Inflammatory macrophage treated with lipopolysaccharide for 1 hour (primary cell): Measurements from ENCODE around the gene GLIS1.

Experiments used
- DNase-seq, 2 donors: peaks; one replicate each; pipeline ENCODE4 v3.0.0-alpha.2; 2020 to 2022

The GLIS1 gene

DNA sequence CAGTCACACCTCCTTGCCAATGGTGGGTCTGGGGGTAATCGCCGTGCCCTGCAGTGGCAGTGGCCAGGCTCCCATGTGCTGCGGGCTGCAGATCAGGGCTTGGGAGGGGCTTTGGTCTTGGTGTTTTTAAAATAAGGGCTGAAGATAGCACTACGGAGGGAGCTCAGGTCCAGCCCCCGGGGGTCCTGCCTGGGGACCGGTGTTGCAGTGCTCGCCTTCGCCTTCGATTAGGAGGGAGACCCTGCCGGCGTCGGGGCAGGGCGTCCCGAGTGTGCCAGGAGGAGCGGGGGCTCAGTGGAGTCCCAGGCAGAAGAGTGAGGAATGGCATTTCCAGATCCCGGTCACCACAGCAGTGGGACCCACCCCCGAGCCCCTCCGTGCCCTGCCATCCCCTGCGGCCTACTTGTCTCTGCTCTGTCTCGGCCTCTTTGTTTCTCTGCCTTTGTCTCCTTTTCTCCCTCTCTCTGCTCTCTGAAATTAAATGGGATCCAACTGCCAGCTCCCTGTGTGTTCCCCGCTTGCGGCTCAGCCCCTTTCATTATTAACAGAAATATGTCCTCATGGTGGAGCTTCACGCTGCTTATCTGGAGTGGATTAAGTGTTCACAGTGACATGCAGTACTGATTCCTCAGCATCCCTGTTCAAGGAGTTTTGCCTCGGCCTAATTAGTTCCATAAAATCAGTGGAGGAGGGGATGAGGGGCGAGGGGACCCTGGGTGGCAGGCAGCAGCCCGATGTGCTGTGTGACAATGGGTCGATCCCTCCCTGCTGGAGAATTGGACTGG lies 235.3 kb downstream of the GLIS1 start:
- no peak for DNase-seq

GRCh38 chr1:53502641-53503432 lies 236.1 kb downstream of the GLIS1 start:
- DNase-seq: no peak

GRCh38 chr1:53501065-53502005 lies 237.6 kb downstream of the GLIS1 start:
- no peak for DNase-seq

DNA sequence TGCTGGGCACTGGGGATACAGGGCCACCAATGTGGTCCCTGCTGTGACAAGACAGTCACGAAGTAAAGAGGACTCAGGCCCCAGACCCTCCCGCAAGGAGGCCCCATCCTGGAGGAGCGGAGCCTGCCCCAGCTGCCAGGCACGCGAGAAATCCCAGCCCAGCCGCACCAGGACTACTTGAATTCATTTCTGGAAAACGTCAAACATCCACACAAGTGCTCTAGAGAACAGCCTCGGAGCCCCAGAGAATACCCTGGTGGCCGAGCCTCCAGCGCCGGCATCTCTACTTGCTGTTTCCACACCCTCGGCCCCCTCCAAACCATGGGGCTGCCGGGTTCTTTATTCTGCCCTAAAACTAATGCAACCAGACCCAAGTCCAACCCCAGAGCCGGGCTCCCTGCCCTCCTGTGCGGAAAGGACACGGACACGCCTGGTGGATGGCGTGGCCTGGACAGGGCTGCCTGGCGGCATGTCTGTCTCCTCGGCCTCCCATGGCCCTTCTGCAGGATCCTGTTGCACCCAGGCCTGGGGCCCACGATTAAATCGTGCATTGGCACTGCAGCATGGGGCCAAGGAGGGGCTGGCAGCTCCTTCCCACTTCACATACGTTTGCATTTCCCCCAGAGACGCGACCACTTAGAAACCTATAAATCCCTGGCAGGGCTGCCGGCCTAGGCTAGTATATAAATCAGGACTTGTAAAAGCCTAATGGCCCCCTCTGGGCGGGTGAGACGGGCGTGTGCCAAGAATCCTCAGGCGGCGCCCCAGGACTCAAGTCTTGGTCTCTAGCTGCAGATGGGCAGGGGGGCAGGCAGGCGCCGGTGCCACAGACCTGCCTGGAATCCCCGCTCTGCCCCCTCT lies 238.5 kb downstream of the GLIS1 start:
- no peak for DNase-seq

DNA sequence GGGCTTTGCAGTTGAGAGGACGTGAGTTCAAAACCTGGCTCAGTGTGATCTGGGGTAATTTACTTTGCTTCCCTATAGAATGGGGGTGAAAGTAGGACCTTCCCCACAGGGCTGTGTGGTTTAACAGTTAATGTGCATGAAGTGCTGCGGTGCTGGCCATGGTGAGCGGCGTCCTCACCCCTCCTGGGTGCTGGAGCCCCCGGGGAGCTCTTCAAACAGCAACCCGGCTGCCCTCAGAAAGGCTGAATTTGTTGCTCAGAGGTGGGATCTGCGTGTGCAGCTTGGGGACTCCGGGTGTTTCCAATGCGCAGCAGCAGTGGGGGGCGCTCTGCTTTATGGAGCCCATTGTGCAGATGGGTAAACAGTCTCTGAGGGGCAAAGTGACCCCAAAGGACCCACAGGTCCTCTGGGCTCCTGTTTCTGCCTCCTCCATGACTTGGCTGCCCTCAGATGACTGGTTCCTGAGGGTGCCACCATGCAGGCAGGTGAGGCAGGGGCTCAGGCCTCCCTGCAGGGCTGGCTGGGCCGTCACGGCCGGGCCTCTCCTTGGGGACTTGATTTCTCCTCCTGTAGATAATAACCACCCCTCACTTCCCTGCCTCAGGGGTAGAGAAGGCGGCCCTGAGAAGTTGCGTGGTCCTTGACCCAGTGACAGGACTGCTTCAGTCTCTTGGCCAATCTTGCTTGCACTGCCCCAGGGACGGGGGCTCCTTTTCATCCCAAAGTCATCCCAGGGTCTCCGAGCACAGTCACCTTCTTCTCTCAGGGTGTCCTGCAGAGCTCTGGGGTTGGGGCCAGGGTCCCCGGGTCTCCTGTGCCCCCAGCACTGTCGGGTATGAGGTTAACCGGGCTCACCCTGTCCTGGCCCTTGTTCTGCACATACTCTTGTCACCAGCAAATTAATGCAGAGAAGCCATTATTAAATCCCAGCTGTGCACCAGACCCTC lies 239.4 kb downstream of the GLIS1 start:
- no peak for DNase-seq

GRCh38 chr1:53498555-53499131 lies 240.3 kb downstream of the GLIS1 start:
- DNase-seq: no peak

- DNase-seq: peak in 1 of 2 donors; percentile 11
These were observed 243.2 kb downstream of the GLIS1 start for GRCh38 chr1:53495633-53496345.

- DNase-seq: no peak
These were observed 248.6 kb downstream of the GLIS1 start for GRCh38 chr1:53490351-53490750.

GRCh38 chr1:53486395-53487026 lies 252.5 kb downstream of the GLIS1 start:
- no peak for DNase-seq

GRCh38 chr1:53485478-53486394 lies 253.2 kb downstream of the GLIS1 start:
- peak; percentile 20 to 66 for DNase-seq

DNA sequence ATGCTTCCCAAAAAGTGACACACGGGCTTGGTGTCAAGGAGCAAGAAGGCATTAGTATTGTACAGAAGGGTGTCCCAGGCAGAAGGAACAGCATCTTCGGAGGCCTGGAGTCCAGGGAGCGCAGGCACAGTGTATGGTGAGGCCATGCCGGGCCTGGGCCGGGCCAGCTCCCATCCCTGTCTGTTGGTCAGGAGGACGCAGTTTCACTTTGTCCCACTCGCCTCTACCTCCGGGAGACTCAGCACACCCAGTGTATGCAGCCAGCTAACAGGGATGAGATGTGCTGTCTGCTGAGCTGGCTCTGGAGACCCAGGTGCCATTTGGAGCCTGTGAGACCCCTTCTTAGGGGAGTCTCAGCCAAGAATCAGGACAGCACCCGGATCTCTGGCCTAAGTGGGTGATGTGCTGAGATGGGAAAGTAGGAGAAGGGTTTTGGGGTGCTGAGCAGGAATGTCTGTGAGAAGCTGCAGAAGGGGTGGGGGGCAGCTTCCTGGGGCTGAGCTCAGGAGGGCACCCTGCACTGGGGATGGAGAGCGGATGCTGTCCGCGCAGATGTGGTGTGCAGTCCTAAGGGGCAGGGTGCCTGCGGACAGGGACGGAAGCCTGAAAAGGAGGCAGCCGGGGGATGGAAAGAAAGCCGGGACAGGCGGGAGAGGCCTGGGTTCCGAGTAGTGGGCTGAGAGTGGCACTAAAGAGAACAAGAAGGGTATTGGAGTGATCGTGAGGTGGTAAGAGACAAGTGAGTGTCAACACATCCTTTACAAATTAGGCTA lies 254.1 kb downstream of the GLIS1 start:
- no peak for DNase-seq

GRCh38 chr1:53483656-53484055 lies 255.3 kb downstream of the GLIS1 start:
- DNase-seq: no peak

- DNase-seq: no peak
These were observed 255.8 kb downstream of the GLIS1 start for GRCh38 chr1:53483170-53483569.

DNA sequence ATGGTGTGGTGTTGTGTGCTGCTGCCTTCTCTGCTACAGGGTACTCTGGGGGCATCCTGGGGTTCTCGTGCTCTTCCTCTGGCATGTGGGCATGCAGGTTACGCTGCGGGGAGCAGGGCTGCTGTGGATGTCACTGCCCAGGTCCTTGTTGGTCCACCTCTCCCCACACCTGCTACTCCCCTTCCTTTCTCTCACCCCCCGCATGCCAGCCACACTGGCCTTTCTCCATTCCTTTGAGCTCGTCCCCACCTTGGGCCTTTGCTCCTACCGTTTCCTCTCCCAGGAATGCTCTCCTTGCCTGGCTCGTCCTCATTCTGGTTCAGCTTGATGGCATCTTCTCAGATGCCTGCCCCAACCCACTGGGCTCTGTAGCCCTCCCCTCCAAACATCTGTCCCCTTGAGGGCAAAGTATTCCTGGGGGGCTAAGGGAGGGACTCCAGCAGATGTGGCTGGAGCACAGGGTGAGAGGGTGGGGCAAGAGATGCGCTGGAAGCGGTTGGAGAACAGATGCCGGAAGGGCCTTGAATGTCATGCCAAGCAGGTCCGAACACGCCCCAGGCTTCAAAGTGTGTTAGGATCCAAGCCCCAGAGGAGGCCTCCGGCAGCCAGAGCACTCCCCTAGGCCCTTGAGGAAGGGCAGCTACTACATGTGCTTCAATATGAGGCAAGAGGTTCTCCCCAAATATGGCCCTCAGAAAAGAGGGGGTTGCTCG lies 256.4 kb downstream of the GLIS1 start:
- DNase-seq: no peak

DNA sequence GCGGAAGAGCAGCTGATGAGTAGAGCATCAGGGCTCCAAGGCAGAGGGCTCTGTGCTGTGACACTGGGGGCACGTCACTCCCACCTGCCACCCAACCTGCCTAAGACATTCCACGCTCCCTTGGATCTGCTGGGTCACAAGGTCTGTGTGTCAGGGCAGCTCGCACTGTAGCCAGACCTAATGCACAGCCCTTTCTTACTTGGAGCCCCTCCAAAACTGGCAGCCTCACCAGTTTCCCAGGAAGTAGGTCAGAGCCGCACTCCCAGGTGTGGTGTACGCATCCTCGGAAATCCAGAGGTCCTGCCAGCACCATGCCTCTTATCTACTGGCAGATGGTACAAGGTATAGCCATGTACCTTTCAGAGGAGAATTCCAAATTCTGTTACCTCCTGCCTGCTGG lies 257.5 kb downstream of the GLIS1 start:
- DNase-seq: no peak

DNA sequence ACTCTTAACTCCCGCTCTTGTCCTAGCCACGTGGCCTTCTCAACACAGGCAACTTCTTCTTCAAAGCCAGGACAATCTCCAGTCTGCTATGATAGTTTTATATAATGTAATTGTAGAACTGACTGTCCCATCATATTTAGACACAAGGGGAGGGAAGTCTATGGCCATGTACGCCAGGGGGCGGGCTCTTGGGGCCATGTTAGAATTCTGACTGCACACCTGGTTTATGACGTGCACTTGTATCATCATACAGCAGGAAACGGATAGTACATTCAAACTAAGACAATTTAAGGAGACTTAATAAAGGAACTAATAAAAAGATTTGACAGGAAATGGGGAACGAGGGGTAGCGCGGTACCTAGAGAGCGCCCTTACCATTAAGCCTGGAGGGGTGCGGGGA lies 258.3 kb downstream of the GLIS1 start:
- no peak for DNase-seq

GRCh38 chr1:53478502-53478818 lies 260.5 kb downstream of the GLIS1 start:
- DNase-seq: no peak
